Right kidney (tissue), 1 donor: ENCODE results near the gene UVRAG.
"Not testable (repeated sequence)": the region's sequence is repeated elsewhere in the genome, so short reads cannot be mapped to it uniquely, and the experiment has no call there.

Experiments
- DNase-seq: peaks from one replicate; pipeline ENCODE4 v3.0.0-alpha.2; 2016

UVRAG gene

DNA sequence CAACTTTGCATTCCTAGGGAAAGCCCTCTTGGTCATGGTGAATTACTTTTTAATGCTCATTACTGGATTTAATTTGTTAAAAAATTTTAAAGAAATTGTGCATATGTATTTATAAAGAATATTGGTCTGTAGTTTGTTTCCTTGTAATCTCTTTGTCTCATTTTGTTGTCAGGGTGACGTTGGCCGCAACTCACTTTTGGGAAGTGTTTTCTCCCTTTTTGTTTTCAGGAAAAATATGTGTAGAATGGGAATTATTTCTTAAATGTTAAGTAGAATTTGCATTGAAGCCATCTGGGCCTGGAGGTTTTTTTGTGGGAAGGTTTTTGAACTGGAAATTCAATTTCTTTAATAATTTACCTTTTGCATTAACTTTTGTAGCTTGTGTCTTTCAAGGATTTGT lies 149.1 kb downstream of the UVRAG start:
- DNase-seq = no peak

GRCh38 chr11:75966537-75967287 lies 151.7 kb downstream of the UVRAG start:
- DNase-seq = no peak

- DNase-seq = no peak
Measured at GRCh38 chr11:75968021-75968625, 153.1 kb downstream of the UVRAG start.

GRCh38 chr11:75969626-75970308 lies 154.8 kb downstream of the UVRAG start:
- no peak for DNase-seq

GRCh38 chr11:75973710-75974109 lies 158.7 kb downstream of the UVRAG start:
- not testable (repeated sequence) for DNase-seq

GRCh38 chr11:75979075-75979474 lies 164.1 kb downstream of the UVRAG start:
- DNase-seq = not testable (repeated sequence)

- not testable (repeated sequence) for DNase-seq
Measured at GRCh38 chr11:75979479-75980027, 164.5 kb downstream of the UVRAG start.

GRCh38 chr11:75980031-75980430 lies 165.0 kb downstream of the UVRAG start:
- DNase-seq = no peak

- DNase-seq = no peak
Measured at GRCh38 chr11:75981546-75981945, 166.5 kb downstream of the UVRAG start.

DNA sequence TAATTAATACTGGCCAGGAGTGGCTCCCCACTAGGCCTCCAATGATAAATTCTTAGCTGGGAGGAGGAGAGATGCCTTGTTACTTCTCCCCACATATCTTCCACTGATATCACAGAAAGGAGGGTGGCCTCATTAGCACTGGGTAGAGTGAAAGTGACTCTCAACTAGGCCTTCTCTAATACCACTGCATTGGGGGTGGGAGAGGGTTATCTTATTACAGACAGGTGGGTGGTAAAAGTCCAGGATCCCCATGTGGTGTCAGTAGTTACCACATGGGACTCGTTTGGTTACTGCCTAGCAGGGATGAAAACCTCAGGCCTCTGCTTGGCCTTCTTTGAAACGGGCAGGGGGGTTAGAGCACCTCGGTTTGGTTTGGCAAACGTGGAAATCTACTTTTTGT lies 167.3 kb downstream of the UVRAG start:
- DNase-seq = no peak

GRCh38 chr11:75986966-75987365 lies 172.0 kb downstream of the UVRAG start:
- DNase-seq = no peak

- no peak for DNase-seq
Measured at GRCh38 chr11:75993126-75993525, 178.1 kb downstream of the UVRAG start.

- no peak for DNase-seq
Measured at GRCh38 chr11:75994616-75995015, 179.6 kb downstream of the UVRAG start.

- peak; percentile 19 for DNase-seq
Measured at GRCh38 chr11:75996523-75997442, 181.8 kb downstream of the UVRAG start.

GRCh38 chr11:76004400-76004799 lies 189.4 kb downstream of the UVRAG start:
- DNase-seq = no peak

DNA sequence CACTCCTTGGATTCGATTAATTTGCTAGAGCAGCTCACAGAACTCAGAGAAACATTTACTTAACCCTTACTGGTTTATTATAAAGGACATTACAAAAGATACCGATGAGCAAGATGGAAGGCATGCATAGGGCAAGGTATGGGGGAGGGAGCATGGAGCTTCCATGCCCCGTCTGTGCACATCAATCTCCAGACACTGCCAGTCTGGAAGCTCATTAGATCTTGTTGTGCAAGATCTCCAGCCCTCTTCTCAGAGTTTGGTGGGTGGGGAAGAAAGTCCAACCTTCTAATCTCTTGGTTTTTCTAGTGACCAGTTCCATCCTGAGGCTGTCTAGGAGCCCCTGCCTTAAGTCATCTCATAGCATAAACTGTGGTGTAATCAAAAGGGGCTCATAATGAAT lies 190.7 kb downstream of the UVRAG start:
- DNase-seq = no peak

DNA sequence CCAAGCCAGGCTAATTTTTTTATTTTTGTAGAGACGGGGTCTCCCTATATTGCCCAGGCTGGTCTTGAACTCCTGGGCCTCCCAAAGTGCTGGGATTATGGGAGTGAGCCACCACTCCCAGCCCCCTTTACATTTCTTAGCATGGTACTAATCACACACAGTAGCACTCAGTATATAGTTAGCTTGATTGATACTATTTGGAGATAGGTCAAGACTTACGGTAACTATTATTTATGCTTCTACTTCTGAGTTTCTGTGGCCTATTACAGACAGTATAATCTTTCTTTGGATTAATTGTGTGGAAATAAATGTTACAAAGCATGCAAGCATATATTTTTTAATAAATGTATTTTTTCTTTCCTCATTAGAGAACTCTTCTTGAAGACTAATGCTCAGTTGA lies 192.2 kb downstream of the UVRAG start:
- no peak for DNase-seq

DNA sequence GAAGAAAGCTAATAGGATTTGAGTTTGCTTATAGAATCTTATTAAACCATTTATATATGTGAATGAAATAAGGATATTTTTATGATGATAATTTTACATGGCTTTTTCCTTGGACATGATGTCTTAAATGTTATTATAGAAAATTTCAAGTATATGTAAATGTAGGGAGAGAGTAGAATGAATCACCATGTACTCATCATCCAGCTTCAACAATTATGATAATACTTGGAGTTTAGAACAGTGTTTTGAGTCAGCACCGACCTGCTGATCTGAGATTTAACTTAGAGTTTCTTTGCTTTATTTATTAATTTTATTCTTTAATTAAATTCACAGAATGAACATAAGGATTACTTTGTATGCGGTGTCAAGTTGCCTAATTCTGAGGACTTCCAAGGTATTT lies 193.5 kb downstream of the UVRAG start:
- no peak for DNase-seq

DNA sequence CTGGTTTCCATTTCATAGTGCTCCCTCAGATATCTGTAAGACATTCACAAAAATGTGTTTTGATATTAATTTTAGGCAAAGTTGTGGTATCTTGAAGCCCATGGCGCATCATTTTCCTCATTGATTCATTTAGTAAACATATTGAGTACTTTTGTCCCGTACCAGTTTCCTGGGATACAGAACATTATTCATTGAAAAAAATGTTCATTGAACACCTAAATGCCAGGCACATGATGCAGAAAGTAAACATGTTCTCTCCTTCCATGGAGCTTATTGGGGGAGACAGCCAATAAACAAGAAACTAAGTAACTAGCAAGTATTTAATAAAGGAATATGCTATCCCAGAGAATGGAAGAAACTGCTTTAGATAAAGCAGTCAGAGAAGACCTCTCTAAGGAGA lies 195.0 kb downstream of the UVRAG start:
- no peak for DNase-seq

DNA sequence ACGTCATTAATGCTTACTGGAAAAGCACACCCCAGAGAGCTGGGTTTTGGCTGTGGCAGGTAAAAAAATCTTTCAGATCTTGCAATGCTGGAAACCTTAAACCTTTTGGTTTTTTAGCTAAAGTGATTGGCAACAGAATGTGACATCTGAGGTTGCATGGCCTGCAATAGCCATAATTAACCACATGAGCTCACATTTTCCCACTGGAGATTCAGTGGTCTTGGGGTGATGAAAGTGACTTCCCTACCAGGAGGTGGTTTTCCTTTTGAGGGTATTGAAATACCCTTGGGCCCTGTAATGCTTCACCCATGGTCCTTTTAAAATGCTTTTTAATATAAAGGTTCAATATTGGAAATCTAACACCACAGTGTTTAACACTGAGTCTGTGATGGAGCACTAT lies 198.5 kb downstream of the UVRAG start:
- DNase-seq = no peak

GRCh38 chr11:76023236-76024068 lies 208.4 kb downstream of the UVRAG start:
- DNase-seq = no peak
